ENCODE results near the gene TLCD5.

GRCh38 chr11:120334332-120334731 lies 9.2 kb downstream of the TLCD5 start:
- no peak for TF ChIP-seq CTCF (conservative IDR thresholded peaks at IDR 0.05; ENCODE audit: low read depth, low read length)
- no peak for TF ChIP-seq EZH2 (IDR thresholded peaks at IDR 0.05; ENCODE audit: borderline replicate concordance, low read depth, low read length, poor library complexity, severe bottlenecking)
